ENCODE results near the gene CFAP410. TPM values are rescaled to one million over a fixed set of nuclear protein-coding genes. Genes with fewer than 3 reads are reported as not detected.

The CFAP410 gene
- total RNA-seq, 1 donor from 2014 or later = 10.4 TPM

DNA sequence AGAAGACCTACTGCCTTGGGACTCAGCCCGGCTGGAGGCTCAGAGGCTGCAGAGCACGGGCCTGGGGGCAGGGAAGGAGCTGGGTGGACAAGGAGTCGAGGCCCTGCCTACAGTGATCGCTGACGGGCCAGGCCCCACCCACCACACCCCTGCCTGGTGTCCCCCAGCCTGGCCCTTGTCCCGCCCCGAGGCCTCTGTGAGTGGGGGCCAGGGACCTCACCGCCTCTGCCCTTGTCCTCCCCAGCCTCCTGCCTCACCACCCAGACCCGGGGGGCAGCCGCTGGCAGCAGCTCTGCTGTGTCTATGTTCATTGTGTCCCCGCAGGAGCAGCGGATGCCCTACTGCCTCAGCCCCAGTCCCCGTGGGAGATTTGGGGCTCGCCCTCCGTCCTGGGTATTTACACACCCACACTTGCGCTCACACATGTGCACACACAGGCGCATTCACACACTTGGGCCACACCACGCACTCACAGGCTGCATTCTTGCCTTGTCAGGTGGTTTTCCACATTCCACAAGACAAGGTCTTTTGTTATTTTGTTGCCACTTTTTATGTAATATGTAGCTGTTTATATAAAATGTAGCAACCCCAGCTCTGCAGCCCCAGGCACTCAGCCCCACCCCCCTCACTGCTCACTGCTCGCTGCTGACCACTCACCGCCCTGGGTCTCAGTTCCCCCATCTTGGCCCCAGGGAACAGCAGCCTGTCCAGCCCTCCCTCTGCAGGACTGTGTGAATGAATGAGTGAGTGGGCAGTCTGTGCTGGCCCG, 32.1 kb downstream of the CFAP410 start:
- Mint-ChIP-seq H3K4me3 (ENCODE audit: unreplicated experiment) (no peak overlapping the region), H3K27me3 (ENCODE audit: low read depth, unreplicated experiment) (no peaks in the 10 kb centered on the region), H3K4me1 (ENCODE audit: low read depth, unreplicated experiment) (peaks cover 16% of the 10 kb centered on the region), H3K36me3 (ENCODE audit: low read depth, unreplicated experiment) (peaks cover 3% of the 10 kb centered on the region), H3K27ac (ENCODE audit: unreplicated experiment) (no peak overlapping the region), H3K9me3 (ENCODE audit: unreplicated experiment) (no peaks in the 10 kb centered on the region)
- Histone ChIP-seq H3K4me2 (ENCODE audit: low read length) (no peak overlapping the region), H3K9ac (ENCODE audit: low read length) (no peak overlapping the region), H4K20me1 (ENCODE audit: insufficient read depth, low read length) (peaks cover 64% of the 10 kb centered on the region), H3K4me1 (ENCODE audit: insufficient read depth, low read length) (peaks cover 3% of the 10 kb centered on the region), H2AFZ (ENCODE audit: low read depth, low read length) (no peak overlapping the region), H3K36me3 (ENCODE audit: insufficient read depth, low read length) (peaks cover 5% of the 10 kb centered on the region), H3K27me3 (ENCODE audit: insufficient read depth, low read length) (no peaks in the 10 kb centered on the region), H3K4me3 (ENCODE audit: insufficient read depth, low read depth, low read length) (no peak overlapping the region), H3K27ac (ENCODE audit: low read depth, low read length) (no peak overlapping the region), H3K79me2 (ENCODE audit: insufficient read depth, low read length) (peaks cover 25% of the 10 kb centered on the region), H3K9me3 (ENCODE audit: insufficient read depth, low read depth, low read length) (no peaks in the 10 kb centered on the region)
- peak; percentile 38 for DNase-seq (ENCODE audit: low read depth)
- no peak for FAIRE-seq
- TF ChIP-seq EZH2 (IDR thresholded peaks at IDR 0.05; ENCODE audit: insufficient read depth, low read length) (no peak), CTCF (IDR thresholded peaks at IDR 0.05; ENCODE audit: insufficient read depth, low read depth, low read length) (no peak)

DNA sequence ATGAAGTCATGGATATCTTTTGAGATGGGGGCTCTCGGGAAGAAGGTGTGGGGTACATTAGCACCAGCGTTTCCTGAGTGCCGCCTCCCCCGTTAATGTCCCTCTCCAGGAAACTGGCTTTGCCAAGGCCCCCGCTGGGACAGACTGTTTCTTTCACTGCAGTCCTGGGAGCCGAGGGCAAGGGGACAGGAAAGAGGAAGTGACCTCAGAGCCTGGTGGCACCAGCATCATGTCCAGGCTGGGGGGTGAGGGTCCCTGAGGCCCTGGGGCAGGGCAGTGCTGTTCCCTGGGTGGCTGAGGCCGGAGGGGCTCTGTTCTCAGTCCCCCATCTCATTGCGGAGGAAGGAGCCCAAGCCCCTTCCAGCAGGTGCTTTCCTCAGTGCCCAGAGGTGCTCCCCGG, 33.5 kb downstream of the CFAP410 start:
- no peak overlapping the region for H3K4me2 ChIP-seq (ENCODE audit: low read length)
- no peak overlapping the region for H2AFZ ChIP-seq (ENCODE audit: low read depth, low read length)
- no peaks in the 10 kb centered on the region for H3K9me3 ChIP-seq (ENCODE audit: insufficient read depth, low read depth, low read length)
- no peak overlapping the region for H3K9ac ChIP-seq (ENCODE audit: low read length)
- H3K27me3 Mint-ChIP-seq (ENCODE audit: low read depth, unreplicated experiment) = no peaks in the 10 kb centered on the region
- no peak overlapping the region for H3K4me3 ChIP-seq (ENCODE audit: insufficient read depth, low read depth, low read length)
- no peak for DNase-seq (ENCODE audit: low read depth)
- peaks cover 3% of the 10 kb centered on the region for H3K36me3 Mint-ChIP-seq (ENCODE audit: low read depth, unreplicated experiment)
- H3K27ac ChIP-seq (ENCODE audit: low read depth, low read length) = no peak overlapping the region
- H3K27me3 ChIP-seq (ENCODE audit: insufficient read depth, low read length) = no peaks in the 10 kb centered on the region
- H3K4me3 Mint-ChIP-seq (ENCODE audit: unreplicated experiment) = no peak overlapping the region
- H3K27ac Mint-ChIP-seq (ENCODE audit: unreplicated experiment) = no peak overlapping the region
- no peaks in the 10 kb centered on the region for H3K36me3 ChIP-seq (ENCODE audit: insufficient read depth, low read length)
- H3K4me1 ChIP-seq (ENCODE audit: insufficient read depth, low read length) = peaks cover 8% of the 10 kb centered on the region
- H4K20me1 ChIP-seq (ENCODE audit: insufficient read depth, low read length) = peaks cover 72% of the 10 kb centered on the region
- H3K9me3 Mint-ChIP-seq (ENCODE audit: unreplicated experiment) = no peaks in the 10 kb centered on the region
- peaks cover 39% of the 10 kb centered on the region for H3K79me2 ChIP-seq (ENCODE audit: insufficient read depth, low read length)
- TF ChIP-seq EZH2 (IDR thresholded peaks at IDR 0.05; ENCODE audit: insufficient read depth, low read length) = no peak
- no peak for TF ChIP-seq CTCF (IDR thresholded peaks at IDR 0.05; ENCODE audit: insufficient read depth, low read depth, low read length)
- H3K4me1 Mint-ChIP-seq (ENCODE audit: low read depth, unreplicated experiment) = peaks cover 16% of the 10 kb centered on the region
- FAIRE-seq = no peak

- Mint-ChIP-seq H3K9me3 (ENCODE audit: unreplicated experiment) (no peaks in the 10 kb centered on the region), H3K4me3 (ENCODE audit: unreplicated experiment) (no peak overlapping the region), H3K36me3 (ENCODE audit: low read depth, unreplicated experiment) (peaks cover 3% of the 10 kb centered on the region), H3K27ac (ENCODE audit: unreplicated experiment) (no peak overlapping the region), H3K27me3 (ENCODE audit: low read depth, unreplicated experiment) (no peaks in the 10 kb centered on the region), H3K4me1 (ENCODE audit: low read depth, unreplicated experiment) (peaks cover 16% of the 10 kb centered on the region)
- H4K20me1 ChIP-seq (ENCODE audit: insufficient read depth, low read length) = peaks cover 72% of the 10 kb centered on the region
- no peak overlapping the region for H3K4me3 ChIP-seq (ENCODE audit: insufficient read depth, low read depth, low read length)
- H3K27me3 ChIP-seq (ENCODE audit: insufficient read depth, low read length) = no peaks in the 10 kb centered on the region
- TF ChIP-seq EZH2 (IDR thresholded peaks at IDR 0.05; ENCODE audit: insufficient read depth, low read length) (no peak), CTCF (IDR thresholded peaks at IDR 0.05; ENCODE audit: insufficient read depth, low read depth, low read length) (peak; percentile 41)
- H3K4me1 ChIP-seq (ENCODE audit: insufficient read depth, low read length) = peaks cover 10% of the 10 kb centered on the region
- H3K36me3 ChIP-seq (ENCODE audit: insufficient read depth, low read length) = no peaks in the 10 kb centered on the region
- FAIRE-seq (no peak), DNase-seq (ENCODE audit: low read depth) (peak; percentile 12)
- no peak overlapping the region for H3K27ac ChIP-seq (ENCODE audit: low read depth, low read length)
- no peaks in the 10 kb centered on the region for H3K9me3 ChIP-seq (ENCODE audit: insufficient read depth, low read depth, low read length)
- H3K9ac ChIP-seq (ENCODE audit: low read length) = peak overlapping the region; percentile 30
- peaks cover 44% of the 10 kb centered on the region for H3K79me2 ChIP-seq (ENCODE audit: insufficient read depth, low read length)
- no peak overlapping the region for H3K4me2 ChIP-seq (ENCODE audit: low read length)
- no peak overlapping the region for H2AFZ ChIP-seq (ENCODE audit: low read depth, low read length)
Measured at GRCh38 chr21:44304877-44305293, 34.3 kb downstream of the CFAP410 start.

Measured in astrocyte (in vitro differentiated cells and primary cell).